Smooth muscle cell (in vitro differentiated cells): ENCODE data around the gene ZNF70. TPM values are rescaled to one million over a fixed set of nuclear protein-coding genes. Genes with fewer than 3 reads are reported as not detected.

Source experiments
- DNase-seq: peaks from one replicate; lab custom pipeline; 2025; ENCODE audit not compliant: unreplicated experiment; lab: John Stamatoyannopoulos, UW
- H2AFZ ChIP-seq: fragments of 200-600 bp; sonication (generic); 2 replicates; pipeline ENCODE4 v1.6.0; 2016; ENCODE audit warnings: antibody characterized with exemption, low read depth, mild to moderate bottlenecking
- H3F3A ChIP-seq: fragments of 200-600 bp; sonication (generic); 2 replicates; pipeline ENCODE4 v1.6.0; 2017; ENCODE audit warnings: antibody characterized with exemption, low read depth
- H3K27ac ChIP-seq: fragments of 200-600 bp; sonication (generic); 2 replicates; pipeline ENCODE4 v1.5.1; 2016; ENCODE audit warnings: low read depth, mild to moderate bottlenecking
- H3K27me3 ChIP-seq: fragments of 200-600 bp; sonication (generic); 2 replicates; pipeline ENCODE4 v1.6.1; 2016; ENCODE audit warnings: low read depth, mild to moderate bottlenecking
- H3K36me3 ChIP-seq: fragments of 200-600 bp; sonication (generic); 2 replicates; pipeline ENCODE4 v1.5.1; 2016; ENCODE audit warnings: low read depth
- H3K4me1 ChIP-seq: fragments of 200-600 bp; sonication (generic); 2 replicates; pipeline ENCODE4 v1.5.1; 2016; ENCODE audit warnings: low read depth
- H3K4me2 ChIP-seq: fragments of 200-600 bp; sonication (generic); 2 replicates; pipeline ENCODE4 v1.6.0; 2016; ENCODE audit warnings: mild to moderate bottlenecking
- H3K4me3 ChIP-seq: fragments of 200-600 bp; sonication (generic); 2 replicates; pipeline ENCODE4 v1.5.1; 2016; ENCODE audit warnings: mild to moderate bottlenecking
- H3K79me2 ChIP-seq: fragments of 200-600 bp; sonication (generic); 2 replicates; pipeline ENCODE4 v1.6.0; 2016; ENCODE audit warnings: low read depth, mild to moderate bottlenecking
- H3K9ac ChIP-seq: fragments of 200-600 bp; sonication (generic); 2 replicates; pipeline ENCODE4 v1.6.0; 2016; ENCODE audit warnings: low read depth
- H3K9me3 ChIP-seq: fragments of 200-600 bp; sonication (generic); replicated peaks from 2 replicates; pipeline ENCODE4 v1.5.1; 2016; ENCODE audit warnings: low read depth
- H4K20me1 ChIP-seq: fragments of 200-600 bp; sonication (generic); 2 replicates; pipeline ENCODE4 v1.6.0; 2016; ENCODE audit warnings: low read depth
- WGBS: methylation state at CpG from one replicate; pipeline ENCODE4 v1.1.7; 2016; ENCODE audit warnings: low lambda C conversion rate; 5-methylcytosine and 5-hydroxymethylcytosine counted together
- polyA plus RNA-seq: library from polyadenylated mRNA; unstranded; fragments of >200 nt; fragmentation: Nextera tagmentation; extraction: Ambion mirVana; gene quantifications from 2 replicates; pipeline ENCODE4 v1.2.1, GENCODE V29; 2016
- total RNA-seq: library from RNA; depleted of rRNA; stranded (reverse); fragments of >200 nt; gene quantifications from 2 replicates; pipeline ENCODE4 v1.2.3, GENCODE V29; 2014
- TF ChIP-seq, protein P1 (sequence below): fragments of 200-600 bp; sonication (generic); IDR thresholded peaks from 2 replicates; pipeline ENCODE4 v1.5.1; 2017; ENCODE audit warnings: borderline replicate concordance, mild to moderate bottlenecking, antibody characterized with exemption; ENCODE audit not compliant: insufficient read depth, poor library complexity, severe bottlenecking

Gene ZNF70
- total and polyA plus RNA-seq, 2 experiments from 2014 or later, result 2.4 to 6.9 TPM

DNA sequence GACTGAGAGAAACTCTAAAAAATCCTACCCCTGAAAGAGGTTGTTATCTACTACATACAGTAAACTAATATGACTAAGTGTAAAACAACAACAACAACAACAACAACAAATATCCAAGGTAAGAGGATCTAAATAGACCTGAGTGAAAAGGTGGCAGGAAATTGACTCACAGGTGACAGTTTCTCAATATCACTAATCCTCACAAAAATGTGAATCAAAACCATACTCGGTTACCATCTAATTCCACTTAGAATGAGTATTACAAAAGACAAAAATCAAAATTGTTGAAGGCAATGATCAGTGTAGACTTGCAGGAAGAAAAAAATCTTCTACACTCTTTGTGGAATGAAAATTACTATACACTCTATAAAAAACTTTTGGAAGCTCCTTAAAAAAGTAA lies 42.6 kb downstream of the ZNF70 start:
- H3K36me3 ChIP-seq, result peaks cover 22% of the 10 kb centered on the region
- H4K20me1 ChIP-seq, result peaks cover 19% of the 10 kb centered on the region
- TF ChIP-seq, protein P1, sequence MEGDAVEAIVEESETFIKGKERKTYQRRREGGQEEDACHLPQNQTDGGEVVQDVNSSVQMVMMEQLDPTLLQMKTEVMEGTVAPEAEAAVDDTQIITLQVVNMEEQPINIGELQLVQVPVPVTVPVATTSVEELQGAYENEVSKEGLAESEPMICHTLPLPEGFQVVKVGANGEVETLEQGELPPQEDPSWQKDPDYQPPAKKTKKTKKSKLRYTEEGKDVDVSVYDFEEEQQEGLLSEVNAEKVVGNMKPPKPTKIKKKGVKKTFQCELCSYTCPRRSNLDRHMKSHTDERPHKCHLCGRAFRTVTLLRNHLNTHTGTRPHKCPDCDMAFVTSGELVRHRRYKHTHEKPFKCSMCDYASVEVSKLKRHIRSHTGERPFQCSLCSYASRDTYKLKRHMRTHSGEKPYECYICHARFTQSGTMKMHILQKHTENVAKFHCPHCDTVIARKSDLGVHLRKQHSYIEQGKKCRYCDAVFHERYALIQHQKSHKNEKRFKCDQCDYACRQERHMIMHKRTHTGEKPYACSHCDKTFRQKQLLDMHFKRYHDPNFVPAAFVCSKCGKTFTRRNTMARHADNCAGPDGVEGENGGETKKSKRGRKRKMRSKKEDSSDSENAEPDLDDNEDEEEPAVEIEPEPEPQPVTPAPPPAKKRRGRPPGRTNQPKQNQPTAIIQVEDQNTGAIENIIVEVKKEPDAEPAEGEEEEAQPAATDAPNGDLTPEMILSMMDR, result no peak
- H2AFZ ChIP-seq, result no peak overlapping the region
- no peak overlapping the region for H3K4me3 ChIP-seq
- no peak overlapping the region for H3K4me2 ChIP-seq
- no peak for DNase-seq
- H3K27me3 ChIP-seq, result no peaks in the 10 kb centered on the region
- no peak overlapping the region for H3K9ac ChIP-seq
- no peaks in the 10 kb centered on the region for H3K79me2 ChIP-seq
- no peaks in the 10 kb centered on the region for H3K4me1 ChIP-seq
- no peaks in the 10 kb centered on the region for H3F3A ChIP-seq
- no peaks in the 10 kb centered on the region for H3K9me3 ChIP-seq
- WGBS, result 100% methylated on average over 1 of the region's 1 CpG
- no peak overlapping the region for H3K27ac ChIP-seq

DNA sequence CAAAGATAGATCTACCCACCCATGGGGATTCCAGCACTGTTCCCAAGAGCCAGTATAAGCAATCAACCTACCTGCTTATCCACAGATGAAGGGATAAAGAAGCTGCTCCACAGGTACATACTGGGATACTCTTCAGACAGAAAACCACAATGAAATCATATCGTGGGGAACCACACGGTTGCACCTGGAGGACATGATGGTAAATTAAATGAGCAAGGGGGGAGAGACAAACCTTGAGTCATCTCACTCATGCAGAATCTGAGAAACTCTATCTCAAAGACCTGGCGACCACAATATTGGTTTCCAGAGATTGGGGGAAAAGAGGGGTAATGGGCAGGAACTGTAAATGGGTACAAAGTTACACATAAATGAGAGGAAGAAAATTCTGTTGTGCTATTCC lies 45.6 kb downstream of the ZNF70 start:
- no peak overlapping the region for H2AFZ ChIP-seq
- no peak overlapping the region for H3K4me3 ChIP-seq
- no peak overlapping the region for H3K9ac ChIP-seq
- H3F3A ChIP-seq, result no peaks in the 10 kb centered on the region
- H3K27ac ChIP-seq, result no peak overlapping the region
- H3K36me3 ChIP-seq, result peaks cover 27% of the 10 kb centered on the region
- H4K20me1 ChIP-seq, result peaks cover 48% of the 10 kb centered on the region
- no peaks in the 10 kb centered on the region for H3K27me3 ChIP-seq
- H3K79me2 ChIP-seq, result no peaks in the 10 kb centered on the region
- no peak overlapping the region for H3K4me2 ChIP-seq
- TF ChIP-seq, protein P1, result no peak
- no peaks in the 10 kb centered on the region for H3K4me1 ChIP-seq
- DNase-seq, result no peak
- WGBS, result 95% methylated on average over 3 of the region's 3 CpGs
- no peaks in the 10 kb centered on the region for H3K9me3 ChIP-seq

DNA sequence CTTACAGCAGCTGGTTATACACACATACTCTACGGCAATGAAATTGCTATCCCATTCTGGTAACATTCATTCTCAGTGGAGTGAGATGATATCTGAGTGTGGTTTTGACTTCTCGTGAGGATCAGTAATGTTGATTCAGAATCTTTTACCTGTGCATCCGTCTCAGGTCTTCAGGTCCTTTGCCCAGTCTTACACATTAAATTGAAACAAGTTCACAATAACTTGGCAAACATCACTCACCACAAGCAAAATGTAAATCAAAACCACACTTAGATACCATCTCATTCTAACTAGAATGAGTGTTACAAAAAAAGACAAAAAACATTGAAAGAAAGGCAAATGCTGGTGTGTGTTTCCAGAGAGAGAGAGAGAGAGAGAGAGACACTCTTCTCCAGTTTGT lies 46.1 kb downstream of the ZNF70 start:
- H3K36me3 ChIP-seq, result peaks cover 30% of the 10 kb centered on the region

DNA sequence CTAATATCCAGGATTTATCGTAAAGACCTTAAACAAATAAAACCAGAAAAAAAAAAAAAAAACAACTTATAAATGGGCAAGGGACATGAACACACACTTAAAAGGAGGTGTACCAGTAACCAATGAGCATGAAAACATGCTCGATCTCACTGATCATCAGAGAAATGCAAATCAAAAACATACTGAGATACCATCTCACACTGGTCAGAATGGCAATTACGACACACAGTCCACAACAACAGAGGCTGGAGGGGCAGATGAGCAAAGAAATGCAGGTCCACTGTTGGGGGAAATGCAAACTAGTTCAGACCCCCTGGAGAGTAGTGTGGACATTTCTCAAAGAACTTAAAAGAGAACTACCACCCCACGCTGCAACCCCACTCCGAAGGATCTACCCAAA lies 46.9 kb downstream of the ZNF70 start:
- Histone ChIP-seq H3K27ac (no peak overlapping the region), H3K4me2 (no peak overlapping the region), H3F3A (no peaks in the 10 kb centered on the region), H3K9me3 (no peaks in the 10 kb centered on the region), H3K4me1 (no peaks in the 10 kb centered on the region), H3K9ac (no peak overlapping the region), H3K36me3 (peaks cover 26% of the 10 kb centered on the region), H3K27me3 (no peaks in the 10 kb centered on the region), H2AFZ (no peak overlapping the region), H4K20me1 (peaks cover 59% of the 10 kb centered on the region), H3K79me2 (no peaks in the 10 kb centered on the region), H3K4me3 (no peak overlapping the region)
- DNase-seq, result no peak
- 96% methylated on average over 5 of the region's 5 CpGs for WGBS
- TF ChIP-seq, protein P1, result no peak

More for the DNA sequence above, 46.1 kb downstream of the ZNF70 start:
- no peak overlapping the region for H2AFZ ChIP-seq
- H3K79me2 ChIP-seq, result no peaks in the 10 kb centered on the region
- no peaks in the 10 kb centered on the region for H3K27me3 ChIP-seq
- peaks cover 52% of the 10 kb centered on the region for H4K20me1 ChIP-seq
- H3K9me3 ChIP-seq, result no peaks in the 10 kb centered on the region
- H3K4me1 ChIP-seq, result no peaks in the 10 kb centered on the region
- WGBS, result 96% methylated on average over 3 of the region's 3 CpGs
- H3K4me3 ChIP-seq, result no peak overlapping the region
- H3K9ac ChIP-seq, result no peak overlapping the region
- H3F3A ChIP-seq, result no peaks in the 10 kb centered on the region
- no peak for DNase-seq
- H3K4me2 ChIP-seq, result no peak overlapping the region
- TF ChIP-seq, protein P1, result no peak
- no peak overlapping the region for H3K27ac ChIP-seq
